HG03520 (cell line): Measurements from ENCODE around the gene CCDC74A.
"Not testable (repeated sequence)": the region's sequence is repeated elsewhere in the genome, so short reads cannot be mapped to it uniquely, and the experiment has no call there.

Source experiments
- ATAC-seq: cut with Tn5 transposase; IDR thresholded peaks from one replicate; pipeline ENCODE4 v1.9.1; 2021; ENCODE audit warnings: mild to moderate bottlenecking, moderate library complexity; ENCODE audit not compliant: unreplicated experiment

CCDC74A gene

DNA sequence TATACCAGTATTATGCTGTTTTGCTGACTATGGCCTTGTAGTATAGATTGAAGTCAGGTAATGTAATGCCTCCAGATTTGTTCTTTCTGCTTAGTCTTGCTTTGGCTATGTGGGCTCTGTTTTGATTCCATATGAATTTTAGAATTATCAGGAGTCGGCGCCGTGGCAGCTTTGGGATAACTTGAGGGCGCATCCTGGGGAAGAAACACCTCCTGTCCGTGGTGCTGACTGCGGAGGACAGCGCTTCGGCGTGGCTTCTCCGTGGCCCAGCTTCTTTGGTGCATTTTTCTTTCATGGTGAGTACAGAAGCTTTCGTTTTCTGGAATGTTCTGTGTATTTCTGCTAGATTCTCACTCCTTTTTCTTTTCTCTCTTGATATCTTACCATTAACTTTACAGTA, 25.2 kb downstream of the CCDC74A start:
- ATAC-seq, result no peak

- ATAC-seq, result no peak
These were observed 29.3 kb downstream of the CCDC74A start for GRCh38 chr2:131556998-131557397.

DNA sequence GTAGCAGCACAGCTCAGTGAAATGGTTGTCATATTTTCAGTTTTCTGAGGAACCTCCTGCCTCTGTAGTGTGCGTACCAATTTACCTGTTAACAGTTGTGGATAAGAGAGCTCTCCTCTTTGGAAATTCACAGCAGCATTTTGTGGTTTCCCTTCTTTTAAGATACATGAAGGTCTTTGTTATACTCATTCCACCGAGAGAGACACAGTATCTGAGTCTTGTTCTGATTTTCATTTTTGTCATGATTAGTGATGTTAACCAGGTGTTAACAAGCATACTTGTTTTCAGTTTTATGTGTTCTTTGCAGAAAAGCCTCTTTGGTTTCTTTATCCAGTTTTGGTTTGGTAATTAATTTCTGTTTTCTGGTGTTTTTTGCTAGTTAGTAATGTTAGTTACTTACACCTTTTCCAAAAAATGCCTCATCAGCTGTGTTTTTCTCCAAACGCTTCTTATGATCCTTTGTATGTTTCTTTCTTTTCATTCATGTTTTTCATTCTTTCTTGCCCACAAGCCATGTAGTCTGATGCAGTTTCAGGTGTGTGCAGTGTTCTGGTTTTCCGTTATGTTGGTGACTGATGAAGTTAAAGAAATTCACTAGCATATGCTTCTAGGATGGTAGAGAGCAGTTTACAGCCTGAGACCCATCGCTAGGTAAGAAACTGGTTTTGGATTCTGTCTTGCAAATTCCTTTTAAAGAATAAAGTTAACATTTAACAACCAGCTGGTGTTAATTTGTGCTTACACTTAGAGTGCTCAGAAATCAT, 30.1 kb downstream of the CCDC74A start:
- ATAC-seq, result no peak

DNA sequence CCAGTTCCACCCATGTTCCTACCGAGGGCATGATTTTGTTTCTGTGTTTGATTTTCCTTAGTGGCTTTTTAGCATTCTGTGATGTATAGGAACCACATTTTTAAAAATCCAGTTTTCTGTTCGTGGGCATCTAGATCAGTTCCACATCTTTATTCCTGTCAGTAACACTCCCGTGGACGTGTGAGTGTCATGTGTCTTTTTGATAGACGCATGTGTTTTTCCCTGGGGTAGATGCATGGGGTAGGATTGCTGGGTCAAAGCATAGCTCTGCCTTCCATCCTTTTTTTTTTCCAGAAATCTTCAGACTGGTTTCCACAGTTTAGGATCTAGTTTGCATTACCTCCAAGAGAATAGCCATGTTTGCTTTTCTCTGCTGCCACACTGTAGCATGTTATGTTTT, 38.7 kb downstream of the CCDC74A start:
- ATAC-seq, result no peak

- ATAC-seq, result no peak
These were observed 40.2 kb downstream of the CCDC74A start for GRCh38 chr2:131567891-131568290.

DNA sequence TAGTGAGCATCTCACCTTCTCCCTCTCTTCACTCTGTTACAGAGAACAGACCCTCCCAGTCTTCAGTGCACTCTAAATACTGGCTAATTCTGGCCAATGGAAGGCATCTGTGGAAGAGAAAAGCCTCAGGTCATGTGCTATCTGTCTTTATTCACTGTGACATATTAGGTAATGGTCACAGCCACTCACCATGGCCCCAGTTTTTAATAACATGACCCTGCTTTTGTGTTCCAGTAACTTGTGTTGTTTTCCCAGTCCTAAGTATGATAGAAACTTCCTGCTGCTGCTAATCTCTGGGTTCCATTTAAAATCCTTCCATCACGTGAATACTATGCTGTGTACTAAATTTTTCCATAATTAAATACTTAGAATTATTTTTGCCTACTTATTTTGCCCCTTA, 40.7 kb downstream of the CCDC74A start:
- ATAC-seq, result not testable (repeated sequence)

- no peak for ATAC-seq
These were observed 44.5 kb downstream of the CCDC74A start for GRCh38 chr2:131572175-131572574.

- ATAC-seq, result no peak
These were observed 50.1 kb downstream of the CCDC74A start for GRCh38 chr2:131577812-131578211.

- ATAC-seq, result no peak
These were observed 52.5 kb downstream of the CCDC74A start for GRCh38 chr2:131580187-131580586.
